Endodermal cell (in vitro differentiated cells): Measurements from ENCODE around the gene FCER2. TPM values are rescaled to one million over a fixed set of nuclear protein-coding genes. Genes with fewer than 3 reads are reported as not detected.
A peak's percentile ranks its signal among the peaks of the same experiment; 100 is the strongest.

Experiments
- DNase-seq: peaks from one replicate; pipeline ENCODE4 v3.0.0-alpha.2; 2017
- H3K27ac ChIP-seq: 2 replicates; pipeline ENCODE4 v1.5.1; 2013; ENCODE audit warnings: mild to moderate bottlenecking, low read depth, low read length, moderate library complexity
- H3K27me3 ChIP-seq: 2 replicates; pipeline ENCODE4 v1.6.1; 2013; ENCODE audit warnings: mild to moderate bottlenecking, low read length, moderate library complexity; ENCODE audit not compliant: insufficient read depth, control insufficient read depth, poor library complexity, severe bottlenecking
- H3K36me3 ChIP-seq: 2 replicates; pipeline ENCODE4 v1.7.0; 2013; ENCODE audit warnings: mild to moderate bottlenecking, low read length, moderate library complexity; ENCODE audit not compliant: control insufficient read depth, insufficient read depth
- H3K4me1 ChIP-seq: one replicate; pipeline ENCODE4 v1.7.0; 2013; ENCODE audit warnings: low read length; ENCODE audit not compliant: control insufficient read depth, insufficient read depth
- H3K4me3 ChIP-seq: 2 replicates; pipeline ENCODE4 v1.5.1; 2013; ENCODE audit warnings: mild to moderate bottlenecking, low read length, moderate library complexity
- H3K9ac ChIP-seq: 2 replicates; pipeline ENCODE4 v1.6.1; 2013; ENCODE audit warnings: mild to moderate bottlenecking, low read length, moderate library complexity; ENCODE audit not compliant: poor library complexity, severe bottlenecking; ENCODE audit errors: extremely low read depth
- H3K9me3 ChIP-seq: 2 replicates; pipeline ENCODE4 v1.6.1; 2013; ENCODE audit warnings: mild to moderate bottlenecking, low read length, moderate library complexity; ENCODE audit not compliant: control insufficient read depth
- H3K27ac Mint-ChIP-seq: 2 replicates; pipeline ENCODE4 v1.8.0; 2020; ENCODE audit warnings: mixed read lengths
- H3K27me3 Mint-ChIP-seq: 2 replicates; pipeline ENCODE4 v1.8.0; 2021; ENCODE audit warnings: mild to moderate bottlenecking, mixed read lengths; ENCODE audit not compliant: insufficient read depth
- H3K36me3 Mint-ChIP-seq: 2 replicates; pipeline ENCODE4 v1.8.0; 2020; ENCODE audit warnings: low read depth, mixed read lengths
- H3K4me1 Mint-ChIP-seq: 2 replicates; pipeline ENCODE4 v1.8.0; 2020; ENCODE audit warnings: mixed read lengths
- H3K4me3 Mint-ChIP-seq: 2 replicates; pipeline ENCODE4 v1.8.0; 2020; ENCODE audit warnings: mild to moderate bottlenecking, moderate library complexity, mixed read lengths
- H3K9me3 Mint-ChIP-seq: 2 replicates; pipeline ENCODE4 v1.8.0; 2020; ENCODE audit warnings: mild to moderate bottlenecking, mixed read lengths
- CTCF ChIP-seq: fragments of 200-600 bp; sonication (generic); conservative IDR thresholded peaks from 2 replicates; pipeline ENCODE4 v1.5.0; 2021; ENCODE audit warnings: antibody characterized with exemption, mild to moderate bottlenecking
- WGBS, 2 experiments: methylation state at CpG; one replicate each; pipeline versions ENCODE4 v1.1.5 to v1.1.7; 2013; ENCODE audit warnings: missing lambda C conversion rate in 2 of 2, mixed read lengths in 1 of 2; ENCODE audit not compliant: insufficient coverage in 1 of 2, insufficient read length in 1 of 2; 5-methylcytosine and 5-hydroxymethylcytosine counted together
- total RNA-seq, 2 donors: library from RNA; stranded (reverse); fragmentation: NEBNext Ultra II Directional in 1 of 2; extraction: Animal tissue kit (Norgen Biotek cat#: 25700) in 1 of 2; gene quantifications; 2 replicates in 1 of 2; 3 replicates in 1 of 2; pipeline ENCODE4 v1.2.1, GENCODE V29; 2021

FCER2 gene
- total RNA-seq, 2 donors from 2014 or later, result not detected

- TF ChIP-seq CTCF, result peak; percentile 99
- no peak overlapping the region for H3K4me3 Mint-ChIP-seq
- Histone ChIP-seq H3K4me1 (no peaks in the 10 kb centered on the region), H3K27me3 (peaks cover 9% of the 10 kb centered on the region), H3K27ac (no peak overlapping the region), H3K4me3 (peak overlapping the region; percentile 73), H3K36me3 (no peaks in the 10 kb centered on the region), H3K9ac (peak overlapping the region; percentile 13), H3K9me3 (no peaks in the 10 kb centered on the region)
- no peaks in the 10 kb centered on the region for H3K4me1 Mint-ChIP-seq
- peak; percentile 95 for DNase-seq
- peaks cover 54% of the 10 kb centered on the region for H3K27me3 Mint-ChIP-seq
- H3K27ac Mint-ChIP-seq, result no peak overlapping the region
- no peaks in the 10 kb centered on the region for H3K9me3 Mint-ChIP-seq
- WGBS, 2 experiments, result 7 to 13% methylated on average over 19 to 28 of the region's 28 CpGs
- H3K36me3 Mint-ChIP-seq, result peaks cover 11% of the 10 kb centered on the region
Observed at GRCh38 chr19:7652061-7652641, 49.8 kb downstream of the FCER2 start.

GRCh38 chr19:7650148-7650547 lies 51.8 kb downstream of the FCER2 start:
- Histone ChIP-seq H3K36me3 (peaks cover 7% of the 10 kb centered on the region), H3K9ac (no peak overlapping the region), H3K9me3 (no peaks in the 10 kb centered on the region), H3K4me1 (no peaks in the 10 kb centered on the region), H3K4me3 (no peak overlapping the region), H3K27me3 (peaks cover 6% of the 10 kb centered on the region), H3K27ac (no peak overlapping the region)
- H3K27me3 Mint-ChIP-seq, result peaks cover 46% of the 10 kb centered on the region
- H3K36me3 Mint-ChIP-seq, result peaks cover 11% of the 10 kb centered on the region
- no peak overlapping the region for H3K4me3 Mint-ChIP-seq
- H3K4me1 Mint-ChIP-seq, result peaks cover 8% of the 10 kb centered on the region
- no peak overlapping the region for H3K27ac Mint-ChIP-seq
- TF ChIP-seq CTCF, result no peak
- 43 to 47% methylated on average over 1 to 2 of the region's 2 CpGs for WGBS, 2 experiments
- DNase-seq, result no peak
- H3K9me3 Mint-ChIP-seq, result no peaks in the 10 kb centered on the region

- Mint-ChIP-seq H3K27me3 (peaks cover 32% of the 10 kb centered on the region), H3K36me3 (peaks cover 22% of the 10 kb centered on the region)
- no peak for TF ChIP-seq CTCF
Observed at GRCh38 chr19:7648265-7649014, 53.5 kb downstream of the FCER2 start.

More at GRCh38 chr19:7648265-7649014, 53.5 kb downstream of the FCER2 start:
- Histone ChIP-seq H3K27me3 (peaks cover 6% of the 10 kb centered on the region), H3K4me3 (no peak overlapping the region), H3K27ac (no peak overlapping the region), H3K9me3 (no peaks in the 10 kb centered on the region), H3K36me3 (peaks cover 7% of the 10 kb centered on the region), H3K9ac (no peak overlapping the region), H3K4me1 (no peaks in the 10 kb centered on the region)
- no peak overlapping the region for H3K27ac Mint-ChIP-seq
- DNase-seq, result no peak
- H3K9me3 Mint-ChIP-seq, result no peaks in the 10 kb centered on the region
- no peak overlapping the region for H3K4me3 Mint-ChIP-seq
- H3K4me1 Mint-ChIP-seq, result peaks cover 8% of the 10 kb centered on the region
- WGBS, 2 experiments, result 90 to 94% methylated on average over 11 to 15 of the region's 15 CpGs
